Testis (tissue), 2 donors: ENCODE measurements around the gene FAM184A.

Experiments
- CTCF ChIP-seq, 3 experiments: fragments of 450-650 bp in 2 of 3; fragments of 200-600 bp in 1 of 3; sonication (generic) in 1 of 3; IDR thresholded peaks; one replicate each; pipeline ENCODE4 v1.5.1; 2016 to 2019; ENCODE audit warnings: antibody characterized with exemption in 3 of 3, mild to moderate bottlenecking in 2 of 3, moderate library complexity in 1 of 3
- POLR2A ChIP-seq: fragments of 450-650 bp; IDR thresholded peaks from one replicate; pipeline ENCODE4 v1.6.1; 2017; ENCODE audit warnings: antibody characterized with exemption, mild to moderate bottlenecking, moderate library complexity

- TF ChIP-seq POLR2A (no peak), CTCF (IDR thresholded peaks at IDR 0.05) (no peak)
Observed at GRCh38 chr6:119055069-119055468, 23.4 kb downstream of the FAM184A start.
